T-helper 2 cell (primary cell): ENCODE results near the gene ITGB2.
A peak's percentile ranks its signal among the peaks of the same experiment; 100 is the strongest.

Source experiments
- DNase-seq, 5 experiments: peaks; one replicate each; pipeline versions ENCODE4 v3.0.0 to v3.0.0-alpha.2; 2012 to 2022

ITGB2 gene

DNA sequence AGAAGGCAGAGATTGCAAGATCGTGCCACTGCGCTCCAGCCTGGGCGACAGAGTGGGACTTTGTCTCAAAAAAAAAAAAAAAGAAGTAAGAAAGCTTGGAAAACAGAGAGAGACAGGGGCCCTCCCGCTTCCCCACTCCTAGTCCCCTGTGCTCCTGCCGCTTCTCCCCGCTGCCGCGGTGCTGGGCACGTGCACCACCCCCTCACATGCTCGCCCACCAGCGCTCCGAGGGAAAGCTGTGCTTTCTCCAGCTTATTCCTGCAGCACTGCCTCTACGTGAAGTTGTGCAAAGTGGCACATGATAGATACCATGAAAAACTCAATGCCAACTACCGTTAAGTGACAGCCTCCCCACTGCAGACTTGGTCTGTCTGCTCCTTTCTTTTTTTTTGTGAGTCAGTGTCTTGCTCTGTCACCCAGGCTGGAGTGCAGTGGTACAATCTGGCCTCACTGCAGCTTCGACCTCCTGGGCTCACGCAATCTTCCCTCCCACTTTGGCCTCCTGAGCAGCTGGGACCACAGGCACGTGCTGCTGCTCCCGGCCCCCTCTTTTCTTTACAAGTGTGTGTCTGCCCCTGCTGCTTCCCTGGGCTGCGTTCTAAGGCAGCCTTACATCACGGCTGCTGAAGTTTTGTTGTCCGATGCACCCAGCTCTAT lies 34.6 kb upstream of the ITGB2 start:
- DNase-seq = no peak

DNA sequence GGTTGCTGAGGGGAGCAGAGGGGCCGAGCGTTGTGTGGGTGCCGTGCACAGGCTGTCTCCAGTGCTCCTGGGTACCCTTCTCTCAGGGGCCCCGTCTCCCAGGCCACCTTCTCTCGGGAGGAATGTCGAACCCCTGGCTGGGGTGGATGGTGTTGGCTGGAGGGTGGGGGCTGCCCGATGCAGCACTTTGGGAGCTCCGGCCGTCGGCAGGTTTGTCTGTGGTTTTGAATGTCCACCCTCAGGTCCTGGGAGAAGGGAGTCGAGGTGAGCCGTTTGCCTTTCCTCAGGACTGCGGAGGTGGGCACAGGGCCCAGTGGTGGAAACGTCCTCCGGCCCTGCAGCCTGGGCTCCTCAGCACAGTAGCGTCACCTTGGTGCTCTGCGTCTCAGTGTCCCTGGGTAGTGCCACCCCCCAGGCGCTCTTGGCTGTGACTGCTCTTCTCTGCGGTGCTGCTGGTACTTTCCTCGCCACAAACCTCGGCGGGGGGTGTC lies 33.6 kb upstream of the ITGB2 start:
- DNase-seq = no peak

DNA sequence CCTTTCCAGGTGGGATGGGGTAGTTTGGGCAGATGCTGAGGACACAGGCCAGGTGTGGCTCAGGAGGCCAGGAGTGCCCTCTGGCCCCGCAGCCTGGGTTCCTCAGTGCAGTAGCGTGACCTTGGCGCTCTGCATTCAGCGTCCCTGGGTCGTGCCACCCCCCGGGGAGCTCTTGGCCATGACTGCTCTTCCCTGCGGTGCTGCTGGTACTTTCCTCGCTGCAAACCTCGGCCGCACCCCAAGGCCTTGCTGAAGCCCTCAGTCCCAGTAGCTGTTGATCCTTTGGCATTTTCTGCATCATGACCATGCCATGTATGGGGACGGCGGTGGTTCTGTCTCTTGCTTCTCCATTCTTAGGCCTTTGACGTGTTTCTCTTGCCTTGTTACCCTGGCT lies 32.9 kb upstream of the ITGB2 start:
- DNase-seq = no peak

DNA sequence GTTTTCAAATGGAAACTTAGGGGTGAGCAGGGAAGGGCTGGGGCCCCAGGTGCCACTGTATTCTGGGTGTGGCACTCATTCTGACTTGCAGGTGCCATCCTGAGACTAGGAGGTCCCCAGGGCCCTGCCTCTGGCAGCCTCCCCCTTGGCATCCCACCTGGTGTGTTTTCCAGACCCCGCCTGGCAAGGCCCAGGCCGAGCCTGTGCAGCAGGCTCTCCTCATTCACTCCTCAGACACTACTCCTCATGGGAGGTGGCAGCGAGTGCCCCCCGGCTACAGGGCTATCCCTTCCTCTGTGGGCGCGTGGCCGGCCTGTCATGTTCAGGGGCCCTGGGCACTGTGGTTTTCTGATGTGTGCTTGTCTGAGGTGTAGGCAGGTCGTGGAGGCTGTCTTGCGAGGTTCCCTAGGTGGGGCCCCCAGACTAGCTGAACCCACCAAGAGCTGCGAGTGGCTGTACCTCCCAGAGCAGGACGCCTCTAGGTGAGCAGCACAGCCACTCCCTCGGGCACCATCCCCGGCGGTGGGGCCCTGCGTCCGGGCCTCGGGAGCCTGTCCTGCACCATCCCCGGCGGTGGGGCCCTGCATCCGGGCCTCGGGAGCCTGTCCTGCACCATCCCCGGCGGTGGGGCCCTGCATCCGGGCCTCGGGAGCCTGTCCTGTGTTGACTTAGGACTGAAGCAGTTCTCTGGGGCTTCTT lies 32.4 kb upstream of the ITGB2 start:
- DNase-seq = no peak

DNA sequence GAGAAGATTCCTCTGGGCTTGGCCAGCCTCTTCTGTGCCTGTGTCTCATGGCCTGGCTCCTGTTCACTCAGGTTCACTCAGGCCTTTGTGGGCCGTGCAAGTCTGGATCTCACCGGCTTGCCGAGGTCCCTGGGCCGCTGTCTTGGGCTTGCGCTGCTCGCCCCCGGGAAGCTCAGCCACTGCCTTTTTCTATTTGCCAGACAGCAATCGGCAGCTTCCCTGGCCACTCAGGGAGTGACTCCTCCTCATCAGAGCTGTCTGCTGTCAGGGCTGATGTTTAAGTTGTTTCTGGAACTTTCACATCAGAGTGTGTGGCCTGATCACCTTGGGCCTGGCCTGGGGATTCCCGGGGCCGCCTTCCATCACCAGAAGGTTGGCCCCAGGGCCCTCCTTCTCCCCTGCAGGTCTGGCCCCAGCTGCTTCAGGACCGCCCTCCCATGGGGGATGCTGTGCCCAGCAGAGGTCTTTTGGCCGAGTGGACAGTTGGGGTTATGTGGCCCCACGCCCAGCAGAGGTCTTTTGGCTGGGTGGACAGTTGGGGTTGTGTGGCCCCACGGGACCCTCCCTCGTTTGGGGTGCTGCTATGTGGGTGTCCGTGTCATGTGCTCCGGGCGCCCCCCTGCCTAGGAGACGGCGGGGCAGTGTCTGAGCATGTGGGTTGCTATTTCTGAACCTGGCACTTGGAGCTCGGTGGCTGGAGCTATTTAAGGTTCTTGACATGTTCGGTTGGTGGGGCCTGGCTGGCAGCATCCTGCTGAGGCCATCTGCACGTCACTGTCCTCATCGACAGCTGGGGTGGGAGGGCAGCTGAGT lies 31.6 kb upstream of the ITGB2 start:
- no peak for DNase-seq

DNA sequence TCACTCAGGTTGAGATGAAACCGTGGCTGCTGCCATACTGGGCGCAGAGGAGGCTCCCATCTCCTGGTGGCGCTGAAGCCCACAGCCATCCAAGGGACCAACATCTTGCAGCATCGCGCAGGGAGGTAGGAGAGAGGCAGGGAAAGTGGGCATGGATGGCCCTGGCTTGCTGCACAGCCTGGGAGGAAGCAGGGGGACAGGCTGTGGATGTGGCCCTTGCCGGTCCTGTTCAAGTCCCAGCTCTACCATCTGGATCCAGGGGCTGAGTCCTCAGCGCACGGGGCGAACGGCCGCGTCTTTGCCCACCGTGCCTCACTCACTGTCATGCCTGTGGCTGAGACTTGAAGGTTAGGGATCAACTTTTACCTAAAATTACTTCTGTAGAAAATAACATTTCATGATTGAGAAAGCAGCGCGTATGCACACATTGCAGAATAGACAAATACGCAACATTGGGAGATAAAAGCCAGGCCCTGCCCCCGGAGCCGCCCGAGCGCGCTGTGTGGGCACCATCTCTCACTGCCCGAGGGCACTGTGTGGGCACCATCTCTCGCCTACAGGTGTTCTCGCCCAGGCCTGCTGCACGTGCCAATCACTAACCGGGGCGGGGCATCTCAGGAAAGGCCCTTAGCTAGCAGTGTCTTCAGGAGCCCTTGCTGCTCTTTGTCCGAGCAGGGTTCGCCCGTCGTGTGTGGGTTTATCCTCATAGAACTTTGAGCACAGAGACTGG lies 30.7 kb upstream of the ITGB2 start:
- DNase-seq = no peak

DNA sequence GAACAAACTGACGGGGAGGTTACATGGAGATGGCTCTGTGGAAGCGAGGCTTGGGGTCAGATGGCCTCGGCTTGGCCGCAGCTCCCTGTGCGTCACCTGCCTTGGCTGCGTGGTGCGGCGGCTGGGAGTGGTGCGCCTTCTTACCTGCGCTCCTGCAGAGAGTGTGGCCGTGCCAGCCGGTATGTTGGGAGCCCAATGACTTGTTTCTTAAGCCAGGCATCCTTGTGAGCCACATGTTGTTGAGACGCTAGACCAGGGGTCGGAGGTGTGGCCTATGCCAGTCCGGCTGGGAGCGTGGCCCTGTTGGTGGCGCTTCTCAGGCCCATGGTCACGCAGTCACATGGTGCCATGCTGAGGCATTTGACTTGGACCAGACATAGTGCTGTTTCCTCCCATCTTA lies 29.7 kb upstream of the ITGB2 start:
- DNase-seq = no peak

DNA sequence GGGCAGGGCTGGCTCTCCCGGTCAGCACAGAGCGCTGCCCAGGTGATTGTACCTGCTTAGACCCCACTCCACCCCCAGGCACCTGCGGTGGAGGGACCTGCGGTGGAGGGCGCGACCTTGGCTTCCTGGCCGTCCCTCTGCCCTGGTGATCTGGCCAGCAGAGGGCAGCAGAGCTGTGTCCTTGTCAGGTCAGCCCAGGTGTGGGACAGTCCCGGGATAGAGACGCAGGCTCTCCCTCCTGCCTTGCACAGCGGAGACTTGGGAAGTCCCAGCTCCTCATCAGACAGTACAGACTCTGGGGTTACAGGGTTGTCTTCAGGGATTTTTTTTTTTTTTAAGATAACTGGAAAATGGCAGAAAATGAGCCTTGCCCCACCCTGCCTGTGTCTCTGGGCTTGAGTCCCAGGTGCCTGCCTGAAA lies 29.1 kb upstream of the ITGB2 start:
- DNase-seq = peak; percentile 54 to 76 (median 72)

DNA sequence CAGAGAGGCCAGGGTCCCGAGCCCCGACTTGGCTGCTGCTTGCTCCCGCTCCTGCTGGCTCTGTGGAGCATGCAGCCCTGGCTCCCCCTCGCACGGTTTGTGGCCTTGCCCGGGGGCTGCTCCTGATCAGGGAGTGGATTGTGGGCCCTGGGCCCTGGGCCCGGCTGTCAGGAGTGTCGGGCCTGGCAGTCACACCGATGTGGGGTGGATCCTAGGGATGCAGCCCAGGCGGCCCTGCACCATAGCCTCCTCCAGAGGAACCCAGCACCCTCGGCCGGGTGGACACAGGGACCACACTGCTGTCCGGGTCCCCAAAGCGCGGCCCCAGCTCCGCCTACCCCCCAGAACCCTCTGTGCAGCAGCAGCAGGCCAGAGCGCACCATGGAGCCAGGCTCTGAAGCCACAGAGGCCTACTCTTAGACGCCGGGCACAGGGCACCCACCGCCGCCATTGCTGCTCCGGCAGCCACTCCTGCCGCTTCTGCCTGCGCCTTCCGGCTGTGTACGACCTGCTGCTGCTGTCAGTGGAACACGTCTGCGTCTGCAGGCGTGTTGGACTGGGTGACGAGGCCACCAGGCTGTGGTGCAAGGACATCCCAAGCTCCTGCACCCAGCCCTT lies 28.6 kb upstream of the ITGB2 start:
- no peak for DNase-seq

DNA sequence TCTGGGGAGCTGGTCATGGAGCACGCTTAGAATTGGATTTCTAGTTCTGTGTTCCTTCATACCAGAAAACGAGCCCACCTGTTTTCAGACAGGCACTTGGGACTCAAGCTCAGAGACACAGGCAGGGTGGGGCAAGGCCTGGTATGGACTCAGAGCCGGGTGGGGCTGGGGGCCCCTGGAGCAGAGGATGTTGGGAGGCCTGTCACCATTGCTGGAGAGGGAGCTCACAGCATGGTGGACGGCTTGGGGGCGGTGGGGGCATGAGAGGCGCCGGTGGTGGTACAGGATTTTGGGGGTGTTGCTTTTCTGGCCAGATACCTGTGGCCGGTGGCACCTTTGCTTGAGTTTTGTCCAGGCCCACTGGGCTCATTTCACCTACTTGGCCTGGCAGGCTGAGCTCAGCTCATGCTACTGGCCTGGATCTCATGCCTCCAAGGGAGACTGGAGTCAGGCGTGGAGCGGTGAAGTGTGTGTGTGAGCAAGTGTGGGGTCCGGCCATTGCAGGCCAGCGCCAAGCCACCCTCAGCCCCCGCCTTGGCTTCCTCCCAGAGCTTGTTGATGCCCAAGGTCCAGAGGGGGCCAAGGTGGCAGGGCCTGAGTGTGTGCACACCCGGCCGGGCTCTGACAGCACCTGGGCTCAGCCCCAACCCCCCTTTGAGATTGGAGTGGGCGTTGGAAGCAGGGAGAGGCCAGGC lies 27.9 kb upstream of the ITGB2 start:
- no peak for DNase-seq

DNA sequence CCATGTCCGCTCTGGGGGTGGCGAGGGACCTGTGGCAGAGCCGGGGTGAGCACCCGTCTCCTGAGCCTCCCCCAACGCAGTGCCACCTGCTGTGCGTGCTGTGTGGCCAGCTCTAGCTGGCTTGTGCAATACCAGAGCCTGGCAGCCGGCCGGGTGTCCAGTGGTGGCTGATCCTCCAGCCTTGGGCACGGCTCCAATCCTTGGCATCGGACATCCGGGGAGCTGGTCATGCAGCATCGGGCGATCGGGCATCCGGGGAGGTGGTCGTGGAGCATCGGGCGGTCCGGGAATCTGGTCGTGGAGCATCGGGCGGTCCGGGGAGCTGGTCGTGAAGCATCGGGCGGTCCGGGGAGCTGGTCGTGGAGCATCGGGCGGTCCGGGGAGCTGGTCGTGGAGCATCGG lies 27.2 kb upstream of the ITGB2 start:
- DNase-seq = no peak

DNA sequence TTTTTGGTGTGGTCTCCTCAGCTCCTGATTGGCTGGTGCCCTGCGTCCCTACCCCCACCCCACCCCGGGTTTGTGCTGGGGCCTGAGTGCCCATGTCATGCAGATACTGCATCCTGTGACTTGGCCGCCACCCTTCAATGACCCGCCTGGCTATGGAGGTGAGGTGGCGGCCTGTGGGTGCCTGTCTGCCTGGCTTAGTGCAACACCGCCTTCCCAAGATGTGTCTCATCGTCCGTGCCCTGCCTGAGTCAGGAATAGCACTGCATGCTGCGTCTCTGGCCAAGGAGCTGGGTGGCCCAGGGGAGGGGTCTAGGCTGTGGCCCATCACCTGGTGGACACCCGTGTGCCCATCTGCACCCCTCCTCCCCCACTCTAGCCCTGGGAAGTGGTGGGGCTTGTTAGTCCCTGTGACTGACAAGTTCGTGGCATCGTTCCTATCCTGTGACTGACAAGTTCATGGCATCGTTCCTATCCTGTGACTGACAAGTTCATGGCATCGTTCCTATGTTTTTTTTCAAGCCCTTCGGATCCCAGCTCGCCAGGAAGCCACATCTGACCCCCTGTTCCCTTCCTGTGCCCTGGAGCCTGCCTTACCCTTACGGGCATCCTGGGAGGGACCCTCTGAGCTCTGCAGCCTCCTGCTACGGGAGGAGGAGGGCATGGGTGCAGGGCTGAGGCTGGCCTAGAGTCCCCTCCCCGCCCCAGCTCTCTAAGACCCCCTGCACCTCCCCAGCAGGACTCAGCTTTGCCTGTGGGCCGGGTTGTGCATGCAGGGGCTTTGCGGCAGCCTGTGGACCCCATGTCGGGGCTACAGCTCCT lies 26.6 kb upstream of the ITGB2 start:
- DNase-seq = no peak

DNA sequence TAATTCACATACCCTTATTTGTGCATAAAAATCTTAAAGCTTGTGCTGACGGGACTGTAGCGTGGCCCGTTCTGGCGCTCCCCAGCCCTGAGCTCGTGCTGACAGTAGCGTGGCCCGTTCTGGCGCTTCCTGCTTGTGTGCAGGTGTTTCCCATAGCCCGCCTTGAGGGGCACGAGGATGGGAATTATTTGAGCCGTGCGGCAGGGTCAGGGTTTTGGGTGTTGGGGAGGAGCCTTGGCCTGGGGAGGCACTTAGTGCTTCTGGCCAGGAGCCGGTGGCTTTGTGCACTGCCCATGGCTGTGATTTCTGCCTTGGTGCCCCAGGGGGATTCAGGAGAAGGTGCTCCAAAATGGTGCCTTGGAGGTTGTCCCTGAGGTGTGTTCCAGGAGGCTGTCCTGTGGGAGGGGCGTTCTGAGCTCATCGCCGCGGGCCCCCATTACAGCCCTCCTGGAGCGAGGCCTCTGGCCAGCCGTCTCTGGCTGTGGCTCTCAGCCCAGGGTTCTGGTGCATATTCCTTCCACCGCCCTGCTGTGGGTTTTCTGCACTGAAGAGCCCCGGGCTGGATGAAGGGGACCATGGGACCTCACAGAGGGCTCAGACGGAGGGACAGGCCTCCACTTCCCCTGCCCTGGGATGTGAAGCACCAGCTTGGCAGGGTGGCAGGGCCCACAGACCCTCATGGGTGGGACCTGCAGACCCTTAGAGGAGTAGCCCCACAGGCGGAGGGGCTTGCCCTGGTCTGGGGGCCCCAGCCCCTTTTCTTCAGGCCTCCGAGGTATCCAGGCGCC lies 25.7 kb upstream of the ITGB2 start:
- DNase-seq = no peak

DNA sequence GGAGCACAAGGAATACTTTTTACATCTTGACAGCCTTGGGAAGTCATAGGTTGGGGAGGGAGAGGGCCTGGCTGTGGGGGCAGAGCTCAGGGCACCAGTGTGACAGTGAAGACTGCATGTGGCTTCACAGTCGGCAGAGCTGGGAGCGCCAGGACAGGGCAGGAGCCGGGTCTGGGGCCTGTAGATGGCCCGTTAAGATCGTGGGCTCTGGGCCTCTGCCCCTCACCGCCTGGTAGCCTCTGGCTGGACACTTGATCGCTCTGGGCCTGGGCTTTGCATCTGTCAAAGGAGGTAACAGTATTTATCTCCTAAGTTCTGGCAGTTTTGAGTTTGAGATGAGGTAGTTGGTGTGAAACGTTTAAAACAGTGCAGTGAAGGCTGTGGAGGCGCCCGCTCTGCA lies 23.9 kb upstream of the ITGB2 start:
- no peak for DNase-seq

DNA sequence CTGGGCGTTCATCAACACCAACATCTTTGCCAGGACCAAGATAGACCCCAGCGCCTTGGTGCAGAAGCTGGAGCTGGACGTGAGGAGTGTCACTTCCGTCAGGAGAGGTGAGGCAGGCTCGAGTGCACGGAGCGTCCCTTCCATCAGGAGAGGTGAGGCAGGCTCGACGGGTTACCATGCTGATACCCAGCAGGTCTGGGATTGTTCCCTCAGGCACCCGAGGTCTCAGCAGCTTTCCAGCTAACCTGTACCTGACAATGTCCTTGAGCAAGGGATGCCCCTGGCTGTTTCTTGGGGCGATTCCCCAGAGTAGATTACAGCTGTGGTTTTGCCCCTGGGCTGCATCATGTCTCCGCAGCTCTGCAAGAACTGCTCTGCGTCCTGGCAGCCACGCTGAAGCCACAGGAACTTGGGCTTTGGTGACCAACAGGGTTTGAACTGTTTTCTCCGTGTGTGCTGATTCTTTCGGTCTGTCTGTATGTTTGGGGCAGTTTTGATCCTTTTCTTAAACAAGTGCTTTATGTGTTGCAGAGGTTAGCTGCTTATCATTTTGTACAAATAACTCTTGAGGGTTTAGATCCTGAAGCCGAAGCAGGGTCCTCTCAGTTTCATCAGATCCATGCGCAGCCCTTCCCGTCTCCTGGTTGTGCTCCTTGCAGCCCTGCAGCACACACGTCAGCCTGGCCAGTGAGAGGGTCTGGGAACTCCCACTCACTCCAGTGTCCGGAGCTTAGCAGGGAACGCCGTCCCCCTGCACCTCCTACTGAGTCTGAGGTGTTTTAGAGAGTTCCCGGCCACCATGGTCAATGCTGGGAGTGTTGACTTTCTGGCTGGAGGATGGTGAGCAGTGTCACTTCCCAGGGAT lies 23.2 kb upstream of the ITGB2 start:
- DNase-seq = no peak

DNA sequence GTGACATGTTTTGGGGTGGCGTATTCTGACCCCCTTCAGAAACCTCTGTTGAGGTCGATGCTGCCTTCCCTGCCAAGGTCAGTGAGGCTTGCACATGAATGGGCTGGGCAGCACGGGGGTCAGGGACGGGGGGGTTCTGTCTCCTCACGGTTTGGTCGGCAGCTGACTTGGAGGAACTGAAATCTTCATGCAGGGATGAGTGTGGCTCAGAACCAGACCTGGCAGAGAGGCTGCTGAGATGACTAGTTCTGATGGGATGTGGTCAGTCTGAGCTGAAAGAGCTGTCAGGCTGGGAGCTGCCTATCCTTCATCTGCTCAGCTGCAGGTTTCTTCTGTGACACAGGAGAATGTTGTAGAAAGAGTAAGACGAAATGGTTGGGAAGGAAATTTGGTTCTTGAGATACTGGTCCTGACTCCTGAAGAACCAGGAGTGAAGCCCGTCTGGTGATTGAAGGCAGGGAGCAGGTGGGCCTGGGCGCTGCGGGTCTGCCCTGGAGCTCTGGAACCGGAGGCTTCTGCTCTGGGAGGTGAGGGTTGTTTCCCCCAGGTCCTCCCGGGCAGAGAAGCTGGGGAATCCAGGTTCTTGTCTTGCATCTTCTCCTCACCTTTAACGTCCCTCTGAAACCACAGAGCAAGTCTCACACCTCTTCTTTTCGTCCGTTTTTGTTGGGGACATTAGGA lies 22.4 kb upstream of the ITGB2 start:
- peak in 1 of 5 experiments; percentile 46 for DNase-seq

DNA sequence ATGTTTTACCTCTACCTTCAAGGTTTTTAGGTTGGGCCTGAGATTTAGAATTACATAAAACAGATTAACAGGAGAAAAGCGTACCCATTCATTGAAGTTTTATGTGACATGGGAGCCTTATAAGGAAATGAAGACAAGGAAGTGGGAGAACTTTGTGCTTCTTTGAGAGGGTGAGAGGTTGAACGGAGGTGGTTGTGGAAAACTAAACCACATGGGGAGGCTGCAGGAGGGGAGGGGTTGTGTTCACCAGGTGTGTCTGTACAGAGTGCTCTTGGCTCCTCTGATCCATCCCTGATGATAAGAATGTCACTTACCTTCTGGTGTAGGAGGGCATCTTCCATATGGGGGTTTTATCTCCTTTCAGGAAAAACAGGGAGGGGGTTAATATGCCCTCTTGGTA lies 21.9 kb upstream of the ITGB2 start:
- no peak for DNase-seq

DNA sequence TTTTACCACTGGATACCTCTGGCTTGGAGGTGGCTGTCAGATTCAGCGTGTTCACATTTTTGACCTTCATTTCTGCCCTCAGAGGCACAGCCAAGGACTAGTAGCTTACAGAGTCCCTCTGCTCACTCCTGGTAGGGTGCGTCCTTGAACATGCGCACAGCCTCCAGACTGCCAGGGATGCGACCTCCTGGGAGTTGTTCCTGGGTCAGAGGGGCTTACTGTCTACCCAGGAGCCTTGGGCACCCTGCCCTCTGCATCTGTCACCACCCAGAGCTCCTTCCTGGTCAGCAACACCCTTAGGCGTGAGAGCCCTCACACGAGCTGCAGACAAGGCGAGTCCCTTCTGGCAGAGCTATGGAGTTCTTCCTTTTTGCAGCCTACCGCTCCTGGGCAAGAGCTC lies 20.9 kb upstream of the ITGB2 start:
- DNase-seq = no peak
